IPS-20b (cell line): ENCODE results near the gene ARMC6.

Source experiments
- H3K27ac ChIP-seq: one replicate; pipeline ENCODE4 v1.5.1; 2013; ENCODE audit warnings: low read length
- H3K27me3 ChIP-seq: 2 replicates; pipeline ENCODE4 v1.6.1; 2013; ENCODE audit warnings: mild to moderate bottlenecking, low read length, inconsistent platforms; ENCODE audit not compliant: insufficient read depth
- H3K36me3 ChIP-seq: 2 replicates; pipeline ENCODE4 v1.6.1; 2013; ENCODE audit warnings: low read depth, mild to moderate bottlenecking, inconsistent platforms, low read length, moderate library complexity; ENCODE audit not compliant: insufficient read depth
- H3K4me1 ChIP-seq: 2 replicates; pipeline ENCODE4 v1.6.1; 2013; ENCODE audit warnings: mild to moderate bottlenecking, control low read depth, inconsistent platforms, low read length, moderate library complexity; ENCODE audit not compliant: insufficient read depth
- H3K4me3 ChIP-seq: 2 replicates; pipeline ENCODE4 v1.5.1; 2013; ENCODE audit warnings: mild to moderate bottlenecking, low read length, inconsistent platforms
- H3K9ac ChIP-seq: 2 replicates; pipeline ENCODE4 v1.6.1; 2013; ENCODE audit warnings: low read depth, mild to moderate bottlenecking, inconsistent platforms, low read length, moderate library complexity
- H3K9me3 ChIP-seq: 2 replicates; pipeline ENCODE4 v1.6.1; 2013; ENCODE audit warnings: mild to moderate bottlenecking, low read depth, low read length, inconsistent platforms; ENCODE audit not compliant: insufficient read depth

The ARMC6 gene

GRCh38 chr19:19056636-19057275 is 23.4 kb downstream of the ARMC6 start:
- no peak overlapping the region for H3K27ac ChIP-seq
- no peaks in the 10 kb centered on the region for H3K4me1 ChIP-seq
- H3K9me3 ChIP-seq, result no peaks in the 10 kb centered on the region
- H3K36me3 ChIP-seq, result peaks cover 61% of the 10 kb centered on the region
- H3K9ac ChIP-seq, result no peak overlapping the region
- H3K4me3 ChIP-seq, result no peak overlapping the region
- no peaks in the 10 kb centered on the region; the same call in 1 of the 2 replicates for H3K27me3 ChIP-seq

GRCh38 chr19:19057317-19057716 is 23.9 kb downstream of the ARMC6 start:
- H3K27ac ChIP-seq, result no peak overlapping the region
- no peak overlapping the region for H3K4me3 ChIP-seq
- H3K9ac ChIP-seq, result no peak overlapping the region
- H3K9me3 ChIP-seq, result no peaks in the 10 kb centered on the region
- H3K36me3 ChIP-seq, result peaks cover 55% of the 10 kb centered on the region
- H3K4me1 ChIP-seq, result no peaks in the 10 kb centered on the region
- no peaks in the 10 kb centered on the region; the same call in 1 of the 2 replicates for H3K27me3 ChIP-seq

GRCh38 chr19:19057720-19058119 is 24.3 kb downstream of the ARMC6 start:
- H3K4me1 ChIP-seq, result no peaks in the 10 kb centered on the region
- no peak overlapping the region for H3K27ac ChIP-seq
- H3K4me3 ChIP-seq, result no peak overlapping the region
- peaks cover 51% of the 10 kb centered on the region for H3K36me3 ChIP-seq
- no peaks in the 10 kb centered on the region for H3K9me3 ChIP-seq
- no peak overlapping the region for H3K9ac ChIP-seq
- H3K27me3 ChIP-seq, result no peaks in the 10 kb centered on the region; the same call in 1 of the 2 replicates

GRCh38 chr19:19059018-19059836 is 25.8 kb downstream of the ARMC6 start:
- peaks cover 39% of the 10 kb centered on the region for H3K36me3 ChIP-seq
- no peaks in the 10 kb centered on the region for H3K4me1 ChIP-seq
- no peak overlapping the region for H3K27ac ChIP-seq
- H3K27me3 ChIP-seq, result peaks cover 2% of the 10 kb centered on the region; the same call in 1 of the 2 replicates
- no peak overlapping the region for H3K9ac ChIP-seq
- no peak overlapping the region for H3K4me3 ChIP-seq
- H3K9me3 ChIP-seq, result no peaks in the 10 kb centered on the region

- H3K9ac ChIP-seq, result no peak overlapping the region
- peaks cover 32% of the 10 kb centered on the region for H3K36me3 ChIP-seq
Observed at GRCh38 chr19:19059837-19060611, 26.6 kb downstream of the ARMC6 start.

GRCh38 chr19:19061506-19061905 is 28.1 kb downstream of the ARMC6 start:
- H3K27ac ChIP-seq, result no peak overlapping the region
- H3K27me3 ChIP-seq, result peaks cover 25% of the 10 kb centered on the region
- H3K4me3 ChIP-seq, result no peak overlapping the region
- peaks cover 22% of the 10 kb centered on the region for H3K36me3 ChIP-seq
- H3K9ac ChIP-seq, result no peak overlapping the region
- no peaks in the 10 kb centered on the region for H3K9me3 ChIP-seq
- peaks cover 4% of the 10 kb centered on the region for H3K4me1 ChIP-seq

More at GRCh38 chr19:19059837-19060611, 26.6 kb downstream of the ARMC6 start:
- Histone ChIP-seq H3K4me3 (no peak overlapping the region), H3K9me3 (no peaks in the 10 kb centered on the region), H3K27me3 (peaks cover 10% of the 10 kb centered on the region), H3K4me1 (no peaks in the 10 kb centered on the region), H3K27ac (no peak overlapping the region)

- H3K27ac ChIP-seq, result no peak overlapping the region
- peaks cover 36% of the 10 kb centered on the region for H3K27me3 ChIP-seq
- H3K9me3 ChIP-seq, result no peaks in the 10 kb centered on the region
- peak overlapping the region; percentile 68 for H3K4me3 ChIP-seq
- H3K36me3 ChIP-seq, result peaks cover 10% of the 10 kb centered on the region
- peaks cover 4% of the 10 kb centered on the region for H3K4me1 ChIP-seq
- H3K9ac ChIP-seq, result peak overlapping the region; percentile 69; the same call in 1 of the 2 replicates
Observed at GRCh38 chr19:19062454-19063182, 29.2 kb downstream of the ARMC6 start.

- H3K36me3 ChIP-seq, result peaks cover 2% of the 10 kb centered on the region; the same call in 1 of the 2 replicates
- H3K9me3 ChIP-seq, result no peaks in the 10 kb centered on the region
- H3K27ac ChIP-seq, result no peak within 1 kb of the TSS
- peaks cover 40% of the 10 kb centered on the region for H3K27me3 ChIP-seq
- peak within 1 kb of the TSS; percentile 68 for H3K4me3 ChIP-seq
- H3K4me1 ChIP-seq, result peaks cover 4% of the 10 kb centered on the region
- peak within 1 kb of the TSS; percentile 69; the same call in 1 of the 2 replicates for H3K9ac ChIP-seq
Observed at GRCh38 chr19:19063183-19064097, 30.0 kb downstream of the ARMC6 start, which contains the start of gene SLC25A42. TSS of gene SLC25A42 (plus strand) at chr19:19063994. CDS start at chr19:19096125, 32,131 bp downstream.

GRCh38 chr19:19064098-19064722 is 30.8 kb downstream of the ARMC6 start:
- no peak overlapping the region for H3K9ac ChIP-seq
- peaks cover 44% of the 10 kb centered on the region for H3K27me3 ChIP-seq
- no peak overlapping the region for H3K27ac ChIP-seq
- no peaks in the 10 kb centered on the region for H3K36me3 ChIP-seq
- peak overlapping the region; percentile 68 for H3K4me3 ChIP-seq
- peaks cover 4% of the 10 kb centered on the region for H3K4me1 ChIP-seq
- H3K9me3 ChIP-seq, result no peaks in the 10 kb centered on the region
